Measurements from ENCODE around the gene ADGRF3.
"Not testable (repeated sequence)": the region's sequence is repeated elsewhere in the genome, so short reads cannot be mapped to it uniquely, and the experiment has no call there.

GRCh38 chr2:26324479-26324878 is 22.1 kb downstream of the ADGRF3 start:
- TF ChIP-seq, protein P1, sequence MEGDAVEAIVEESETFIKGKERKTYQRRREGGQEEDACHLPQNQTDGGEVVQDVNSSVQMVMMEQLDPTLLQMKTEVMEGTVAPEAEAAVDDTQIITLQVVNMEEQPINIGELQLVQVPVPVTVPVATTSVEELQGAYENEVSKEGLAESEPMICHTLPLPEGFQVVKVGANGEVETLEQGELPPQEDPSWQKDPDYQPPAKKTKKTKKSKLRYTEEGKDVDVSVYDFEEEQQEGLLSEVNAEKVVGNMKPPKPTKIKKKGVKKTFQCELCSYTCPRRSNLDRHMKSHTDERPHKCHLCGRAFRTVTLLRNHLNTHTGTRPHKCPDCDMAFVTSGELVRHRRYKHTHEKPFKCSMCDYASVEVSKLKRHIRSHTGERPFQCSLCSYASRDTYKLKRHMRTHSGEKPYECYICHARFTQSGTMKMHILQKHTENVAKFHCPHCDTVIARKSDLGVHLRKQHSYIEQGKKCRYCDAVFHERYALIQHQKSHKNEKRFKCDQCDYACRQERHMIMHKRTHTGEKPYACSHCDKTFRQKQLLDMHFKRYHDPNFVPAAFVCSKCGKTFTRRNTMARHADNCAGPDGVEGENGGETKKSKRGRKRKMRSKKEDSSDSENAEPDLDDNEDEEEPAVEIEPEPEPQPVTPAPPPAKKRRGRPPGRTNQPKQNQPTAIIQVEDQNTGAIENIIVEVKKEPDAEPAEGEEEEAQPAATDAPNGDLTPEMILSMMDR (IDR thresholded peaks at IDR 0.05) = not testable (repeated sequence)
- not testable (repeated sequence) for TF ChIP-seq POLR2A (IDR thresholded peaks at IDR 0.05)

All from Peyer's patch (tissue), 4 donors.